ENCODE data around the gene DIP2C. TPM values are rescaled to one million over a fixed set of nuclear protein-coding genes. Genes with fewer than 3 reads are reported as not detected.

DIP2C gene
- total RNA-seq, 4 donors from 2014 or later: 8.4 to 22.7 (median 16.8) TPM

DNA sequence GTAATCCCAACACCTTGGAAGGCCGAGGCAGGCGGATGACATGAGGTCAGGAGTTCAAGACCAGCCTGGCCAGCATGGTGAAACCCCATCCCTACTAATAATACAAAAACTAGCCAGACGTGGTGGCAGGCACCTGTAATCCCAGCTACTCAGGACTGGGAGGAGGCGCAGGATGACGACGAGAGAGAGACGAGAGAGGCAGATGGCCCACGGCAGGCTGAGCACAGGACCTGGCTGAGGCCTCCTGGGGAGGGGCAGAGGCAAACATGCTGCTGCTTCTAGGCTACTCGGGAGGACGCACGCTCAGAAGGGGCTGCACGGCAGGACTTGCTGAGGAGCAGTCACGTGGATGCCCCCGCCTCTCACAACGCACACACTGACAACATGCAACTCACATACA, 22.4 kb downstream of the DIP2C start:
- Histone ChIP-seq H3K4me1 (peaks cover 0 to 6% (median 2%) of the 10 kb centered on the region in 4 donors), H3K36me3 (no peaks in the 10 kb centered on the region), H3K4me3 (no peak overlapping the region), H3K27me3 (no peaks in the 10 kb centered on the region), H3K9me3 (no peaks in the 10 kb centered on the region), H3K27ac (no peak overlapping the region)
- TF ChIP-seq POLR2A (IDR thresholded peaks at IDR 0.05): no peak
- TF ChIP-seq, protein P1, sequence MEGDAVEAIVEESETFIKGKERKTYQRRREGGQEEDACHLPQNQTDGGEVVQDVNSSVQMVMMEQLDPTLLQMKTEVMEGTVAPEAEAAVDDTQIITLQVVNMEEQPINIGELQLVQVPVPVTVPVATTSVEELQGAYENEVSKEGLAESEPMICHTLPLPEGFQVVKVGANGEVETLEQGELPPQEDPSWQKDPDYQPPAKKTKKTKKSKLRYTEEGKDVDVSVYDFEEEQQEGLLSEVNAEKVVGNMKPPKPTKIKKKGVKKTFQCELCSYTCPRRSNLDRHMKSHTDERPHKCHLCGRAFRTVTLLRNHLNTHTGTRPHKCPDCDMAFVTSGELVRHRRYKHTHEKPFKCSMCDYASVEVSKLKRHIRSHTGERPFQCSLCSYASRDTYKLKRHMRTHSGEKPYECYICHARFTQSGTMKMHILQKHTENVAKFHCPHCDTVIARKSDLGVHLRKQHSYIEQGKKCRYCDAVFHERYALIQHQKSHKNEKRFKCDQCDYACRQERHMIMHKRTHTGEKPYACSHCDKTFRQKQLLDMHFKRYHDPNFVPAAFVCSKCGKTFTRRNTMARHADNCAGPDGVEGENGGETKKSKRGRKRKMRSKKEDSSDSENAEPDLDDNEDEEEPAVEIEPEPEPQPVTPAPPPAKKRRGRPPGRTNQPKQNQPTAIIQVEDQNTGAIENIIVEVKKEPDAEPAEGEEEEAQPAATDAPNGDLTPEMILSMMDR (IDR thresholded peaks at IDR 0.05): no peak
- no peak for DNase-seq

DNA sequence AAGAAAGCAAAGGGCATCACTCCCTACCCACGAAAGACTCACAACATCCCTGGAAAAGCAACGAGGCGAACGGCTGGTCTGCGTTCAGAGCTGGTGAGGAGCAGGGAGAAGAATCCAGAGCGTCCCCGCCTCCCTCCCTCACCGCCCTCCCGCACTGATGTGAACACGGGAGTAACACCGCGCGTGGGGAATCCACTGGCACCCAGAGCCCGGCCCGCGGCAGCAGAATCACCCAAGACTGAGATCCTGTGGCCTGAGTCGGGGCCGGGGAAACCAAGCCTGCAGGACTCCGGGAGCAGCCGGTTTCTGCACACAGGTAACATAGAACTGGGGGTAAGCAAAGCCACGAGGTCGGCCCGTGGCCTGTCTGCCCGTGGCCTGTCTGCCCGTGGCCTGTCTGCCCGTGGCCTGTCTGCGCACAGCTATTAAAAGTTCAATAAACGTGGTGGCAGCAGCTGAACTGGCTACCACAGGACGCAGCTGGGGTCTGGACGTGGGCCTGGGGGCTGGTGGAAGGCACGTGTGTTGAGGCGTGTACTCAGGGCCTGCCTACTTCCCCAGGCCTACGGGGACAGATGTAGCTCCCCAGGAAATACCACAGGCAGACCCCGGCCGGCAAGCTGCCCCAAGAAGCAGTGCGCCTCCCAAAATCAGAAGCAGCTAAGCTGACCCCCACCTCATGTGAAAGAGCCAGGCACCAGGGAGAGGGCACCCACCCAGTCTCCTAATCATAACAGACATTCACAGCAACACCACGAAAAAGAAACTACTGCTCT, 23.0 kb downstream of the DIP2C start:
- no peaks in the 10 kb centered on the region for H3K36me3 ChIP-seq
- H3K27ac ChIP-seq: peak overlapping the region in 1 of 4 donors; percentile 48
- TF ChIP-seq, protein P1 (IDR thresholded peaks at IDR 0.05): no peak
- no peak for TF ChIP-seq POLR2A (IDR thresholded peaks at IDR 0.05)
- H3K4me3 ChIP-seq: no peak overlapping the region
- H3K27me3 ChIP-seq: no peaks in the 10 kb centered on the region
- peaks cover 0 to 10% (median 6%) of the 10 kb centered on the region in 4 donors for H3K4me1 ChIP-seq
- DNase-seq: no peak
- H3K9me3 ChIP-seq: no peaks in the 10 kb centered on the region

DNA sequence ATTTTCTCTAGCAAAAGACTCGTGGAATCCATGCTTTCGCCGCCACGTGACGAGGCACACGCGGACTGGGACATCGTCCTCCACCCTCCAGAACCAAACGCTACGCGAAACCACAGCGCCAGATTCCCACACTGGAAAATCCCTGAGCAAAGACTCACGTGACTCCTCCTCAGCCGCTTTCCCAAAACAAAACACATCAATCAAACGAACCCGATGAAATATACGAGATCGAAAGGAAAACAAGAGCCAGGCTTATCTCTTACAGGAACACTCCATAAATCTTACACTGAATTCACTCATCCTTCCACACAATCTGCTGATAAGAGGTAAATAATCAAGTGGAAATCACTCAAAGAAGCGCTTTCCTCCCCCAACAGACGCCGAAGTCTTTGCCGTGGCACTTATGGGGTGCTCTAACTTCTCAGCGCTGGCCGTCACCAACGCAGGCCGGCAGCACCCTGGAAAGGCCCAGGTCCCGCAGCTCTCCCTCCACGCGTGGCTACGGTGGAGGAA, 23.8 kb downstream of the DIP2C start:
- no peak for DNase-seq
- Histone ChIP-seq H3K27ac (peak overlapping the region in 1 of 4 donors; percentile 48), H3K36me3 (no peaks in the 10 kb centered on the region), H3K9me3 (no peaks in the 10 kb centered on the region), H3K4me3 (no peak overlapping the region), H3K27me3 (no peaks in the 10 kb centered on the region), H3K4me1 (peaks cover 0 to 18% (median 6%) of the 10 kb centered on the region in 4 donors)
- TF ChIP-seq, protein P1 (IDR thresholded peaks at IDR 0.05): no peak
- no peak for TF ChIP-seq POLR2A (IDR thresholded peaks at IDR 0.05)

DNA sequence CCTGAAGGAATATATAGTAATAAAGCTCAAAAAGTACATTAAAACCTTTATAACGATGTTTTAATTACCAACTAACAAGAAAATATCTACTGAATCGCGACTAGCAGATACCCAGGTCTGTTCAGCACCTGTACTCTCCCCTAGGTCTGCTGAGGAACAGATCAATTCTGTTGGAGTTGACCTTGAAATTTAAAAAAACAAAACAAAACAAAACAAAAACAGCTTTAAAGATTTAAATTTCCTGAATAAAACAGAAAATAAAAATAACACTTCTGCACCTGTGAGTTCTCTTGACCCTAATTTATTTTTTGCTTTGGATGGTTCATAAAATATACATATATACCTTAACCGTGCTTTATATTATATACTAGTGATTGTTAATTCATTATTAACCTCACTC, 24.6 kb downstream of the DIP2C start:
- Histone ChIP-seq H3K36me3 (no peaks in the 10 kb centered on the region), H3K9me3 (no peaks in the 10 kb centered on the region), H3K4me3 (no peak overlapping the region), H3K27me3 (no peaks in the 10 kb centered on the region), H3K27ac (no peak overlapping the region), H3K4me1 (peaks cover 0 to 23% (median 6%) of the 10 kb centered on the region in 4 donors)
- DNase-seq: no peak
- no peak for TF ChIP-seq POLR2A (IDR thresholded peaks at IDR 0.05)
- TF ChIP-seq, protein P1 (IDR thresholded peaks at IDR 0.05): no peak

DNA sequence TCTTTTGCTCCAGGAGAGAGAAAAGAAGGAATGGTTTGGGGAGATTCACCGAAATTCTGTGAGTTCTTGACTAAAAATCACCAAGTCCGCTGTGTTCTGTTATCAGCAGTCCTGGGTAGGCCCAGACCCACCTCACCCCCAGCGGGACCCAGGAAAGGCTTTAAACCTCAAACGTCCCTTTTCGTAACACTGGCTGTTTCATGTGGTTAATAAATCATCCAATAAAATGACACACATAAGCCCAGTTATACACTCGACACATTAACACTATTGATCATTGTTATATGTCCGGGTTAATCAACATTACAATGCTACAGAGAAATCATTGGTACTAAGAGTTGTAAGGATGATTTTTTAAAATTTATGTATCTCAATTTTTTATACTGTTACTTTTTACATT, 25.2 kb downstream of the DIP2C start:
- no peaks in the 10 kb centered on the region for H3K9me3 ChIP-seq
- no peaks in the 10 kb centered on the region for H3K36me3 ChIP-seq
- H3K4me3 ChIP-seq: no peak overlapping the region
- DNase-seq: no peak
- TF ChIP-seq POLR2A (IDR thresholded peaks at IDR 0.05): no peak
- TF ChIP-seq, protein P1 (IDR thresholded peaks at IDR 0.05): no peak
- no peaks in the 10 kb centered on the region for H3K27me3 ChIP-seq
- H3K4me1 ChIP-seq: peaks cover 0 to 29% (median 6%) of the 10 kb centered on the region in 4 donors
- peak overlapping the region in 1 of 4 donors; percentile 34 for H3K27ac ChIP-seq
